ENCODE data around the gene TRIOBP.

Gene TRIOBP

DNA sequence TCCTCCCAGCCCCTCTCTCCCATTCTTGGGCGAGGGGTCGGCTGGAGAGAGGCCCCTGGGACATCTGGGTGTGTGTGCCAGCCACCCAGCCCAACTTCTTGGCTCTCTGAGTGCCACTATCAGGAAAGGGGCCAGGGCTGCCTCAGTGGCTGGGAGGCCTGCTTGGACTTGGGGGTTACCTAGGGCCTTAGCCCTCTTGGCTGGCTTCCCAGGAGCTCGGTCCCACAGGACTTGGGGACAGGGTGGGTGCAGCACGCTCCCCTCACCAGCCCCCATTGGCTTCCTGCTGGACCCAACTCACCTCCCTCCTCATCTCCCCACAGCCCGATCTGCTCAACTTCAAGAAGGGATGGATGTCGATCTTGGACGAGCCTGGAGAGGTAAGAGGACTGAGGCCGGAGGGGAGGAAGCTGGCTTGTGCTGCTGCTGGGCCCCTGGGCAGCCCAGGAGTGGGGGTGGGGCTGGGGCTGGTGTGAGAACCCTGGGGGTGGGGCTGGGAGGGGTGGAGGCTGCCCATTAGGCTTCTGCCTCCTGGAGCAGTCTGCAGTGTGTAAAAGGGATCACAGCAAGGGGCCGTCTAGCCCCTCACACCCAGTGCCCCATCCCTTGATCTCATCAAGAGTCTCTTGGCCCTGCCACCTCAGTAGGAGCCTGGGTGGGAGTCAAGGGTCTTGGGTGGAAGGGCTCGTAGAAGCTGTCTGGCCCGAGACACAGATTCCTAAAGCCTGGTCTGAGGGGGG lies 54.8 kb downstream of the TRIOBP start:
- TF ChIP-seq ZNF274 (IDR thresholded peaks at IDR 0.05; ENCODE audit: low read depth, low read length), result no peak
- H3K4me3 ChIP-seq (ENCODE audit: low read length), result no peak overlapping the region

DNA sequence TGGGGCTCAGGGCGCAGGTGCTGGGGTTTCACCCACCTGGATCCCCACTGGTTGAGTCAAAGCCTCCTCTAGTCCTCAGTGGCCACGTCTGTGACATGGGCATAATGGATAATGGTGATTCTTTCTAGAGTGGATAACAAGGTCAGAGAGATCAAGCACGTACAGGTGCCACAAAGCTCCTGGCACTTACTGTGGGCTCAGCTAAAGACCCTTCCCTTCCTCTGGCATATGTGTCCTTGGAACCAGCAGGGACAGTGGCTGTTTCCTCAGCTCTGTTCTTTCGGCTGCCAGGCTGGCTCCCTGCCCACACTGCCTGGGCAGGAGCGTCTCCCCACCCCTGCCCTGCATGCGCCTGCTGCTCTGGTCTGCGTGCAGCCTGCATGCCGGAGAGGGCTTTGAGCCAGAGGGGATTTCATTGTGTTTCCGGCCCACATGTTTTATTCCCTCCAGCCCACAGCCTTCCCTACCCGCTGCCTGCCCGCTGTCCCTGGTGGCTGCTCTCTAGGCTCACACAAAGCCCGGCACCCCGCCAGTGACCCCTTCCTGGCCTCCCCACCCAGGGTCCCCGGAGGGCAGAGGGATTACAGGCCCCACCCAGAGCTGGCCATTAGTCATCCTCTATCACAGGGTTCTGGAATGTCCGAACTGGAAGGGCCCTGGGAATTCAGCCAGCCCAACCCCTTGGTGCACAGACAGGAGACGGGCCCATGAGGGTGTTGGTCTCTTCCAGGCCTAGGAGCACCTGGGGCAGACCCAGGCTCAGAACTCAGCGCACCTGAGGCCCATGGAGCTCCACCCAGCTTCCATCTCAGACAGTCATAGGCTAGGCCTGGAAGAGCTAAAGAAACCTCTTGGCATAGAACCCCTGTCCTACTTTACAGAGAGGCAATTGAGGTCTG lies 55.6 kb downstream of the TRIOBP start:
- no peak overlapping the region for H3K4me3 ChIP-seq (ENCODE audit: low read length)

DNA sequence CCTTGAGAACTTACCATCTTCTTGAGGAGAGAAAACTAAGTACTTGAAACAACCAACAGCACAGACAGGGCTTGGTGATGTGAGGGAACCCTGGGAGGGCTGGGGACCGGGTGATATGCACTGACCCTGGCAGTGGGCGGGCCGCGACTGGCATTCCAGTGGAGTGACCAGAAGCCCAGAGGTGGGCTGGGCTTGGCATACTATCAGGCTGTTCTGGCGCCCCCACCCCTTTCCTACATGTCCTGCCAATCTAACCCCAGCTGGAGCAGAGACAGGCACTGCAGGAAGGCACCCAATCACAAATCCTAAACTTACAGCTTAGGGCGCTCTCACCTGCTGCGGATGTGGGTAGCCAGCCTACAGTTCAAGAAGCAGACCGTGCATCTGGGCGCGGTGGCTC lies 56.9 kb downstream of the TRIOBP start:
- no peak for TF ChIP-seq ZNF274 (IDR thresholded peaks at IDR 0.05; ENCODE audit: low read depth, low read length)

More for the DNA sequence above, 55.6 kb downstream of the TRIOBP start:
- TF ChIP-seq ZNF274 (IDR thresholded peaks at IDR 0.05; ENCODE audit: low read depth, low read length), result no peak

GRCh38 chr22:37757663-37758062 lies 60.8 kb downstream of the TRIOBP start:
- H3K4me3 ChIP-seq (ENCODE audit: low read length), result no peak overlapping the region
- TF ChIP-seq ZNF274 (IDR thresholded peaks at IDR 0.05; ENCODE audit: low read depth, low read length), result no peak

More for the DNA sequence above, 56.9 kb downstream of the TRIOBP start:
- no peak overlapping the region for H3K4me3 ChIP-seq (ENCODE audit: low read length)

DNA sequence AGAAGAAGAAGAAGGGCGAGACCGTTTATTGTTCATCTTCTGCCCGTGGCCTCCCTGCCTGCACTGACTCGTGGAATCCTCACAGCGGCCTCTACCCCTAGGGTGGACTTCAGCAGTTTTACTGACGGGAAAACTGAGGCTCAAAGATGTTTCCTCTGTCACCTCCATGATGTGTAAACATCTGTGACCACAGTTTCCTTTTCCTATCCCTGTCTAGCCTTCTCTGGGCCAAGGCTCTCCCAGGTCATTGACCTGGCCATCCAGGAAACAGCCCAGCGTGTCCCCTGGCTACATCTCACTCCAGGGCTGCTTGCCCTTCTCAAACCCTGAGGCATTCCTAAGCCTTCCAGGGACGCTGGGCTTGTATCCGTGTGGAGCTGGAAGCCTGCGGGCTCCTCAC lies 61.8 kb downstream of the TRIOBP start:
- no peak overlapping the region for H3K4me3 ChIP-seq (ENCODE audit: low read length)
- no peak for TF ChIP-seq ZNF274 (IDR thresholded peaks at IDR 0.05; ENCODE audit: low read depth, low read length)

DNA sequence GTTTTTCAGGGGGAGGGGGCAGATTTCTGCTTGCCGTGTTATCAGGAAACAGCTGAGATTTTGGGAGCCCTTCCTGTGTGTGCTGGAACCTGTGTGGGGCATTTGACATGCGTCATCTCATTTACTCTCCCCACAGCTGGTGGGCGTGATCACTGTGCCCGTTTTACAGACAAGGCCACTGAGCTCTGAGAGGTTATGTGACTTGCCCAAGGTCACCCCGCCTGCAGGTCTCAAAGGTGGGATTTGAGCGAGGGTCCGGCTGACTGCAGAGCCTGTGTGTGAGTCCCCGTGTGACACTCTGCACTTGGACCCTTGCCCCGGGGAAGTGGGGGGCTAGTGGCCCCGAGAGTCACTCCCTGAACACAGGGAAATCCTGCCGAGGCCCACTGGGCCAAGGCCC lies 62.4 kb downstream of the TRIOBP start:
- H3K4me3 ChIP-seq (ENCODE audit: low read length), result no peak overlapping the region

GRCh38 chr22:37760152-37760551 lies 63.3 kb downstream of the TRIOBP start:
- TF ChIP-seq ZNF274 (IDR thresholded peaks at IDR 0.05; ENCODE audit: low read depth, low read length), result no peak

More for the DNA sequence above, 62.4 kb downstream of the TRIOBP start:
- no peak for TF ChIP-seq ZNF274 (IDR thresholded peaks at IDR 0.05; ENCODE audit: low read depth, low read length)

DNA sequence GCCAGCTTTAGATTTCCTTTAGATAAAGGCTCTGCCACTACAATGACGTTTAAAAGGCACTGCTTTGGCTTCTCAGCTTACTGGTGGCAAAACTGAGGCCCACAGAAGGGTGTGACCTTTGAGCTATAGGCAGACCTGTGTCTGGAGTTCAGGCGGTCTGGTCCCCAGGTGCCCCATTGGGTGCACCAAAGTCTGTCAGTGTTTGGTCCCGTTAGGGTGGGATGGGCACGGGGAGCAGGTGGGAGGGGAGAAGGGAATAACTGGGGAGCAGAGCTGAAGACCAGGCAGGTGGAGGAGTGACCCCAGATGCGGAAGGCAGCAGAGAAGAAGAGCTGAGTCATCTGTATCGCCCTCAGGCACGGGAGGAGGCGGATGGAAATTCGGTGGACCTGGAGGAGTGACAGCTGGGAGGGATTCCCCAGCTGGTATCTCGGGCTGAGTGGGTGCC lies 65.6 kb downstream of the TRIOBP start:
- no peak overlapping the region for H3K4me3 ChIP-seq (ENCODE audit: low read length)
- TF ChIP-seq ZNF274 (IDR thresholded peaks at IDR 0.05; ENCODE audit: low read depth, low read length), result no peak

More at GRCh38 chr22:37760152-37760551, 63.3 kb downstream of the TRIOBP start:
- H3K4me3 ChIP-seq (ENCODE audit: low read length), result no peak overlapping the region

DNA sequence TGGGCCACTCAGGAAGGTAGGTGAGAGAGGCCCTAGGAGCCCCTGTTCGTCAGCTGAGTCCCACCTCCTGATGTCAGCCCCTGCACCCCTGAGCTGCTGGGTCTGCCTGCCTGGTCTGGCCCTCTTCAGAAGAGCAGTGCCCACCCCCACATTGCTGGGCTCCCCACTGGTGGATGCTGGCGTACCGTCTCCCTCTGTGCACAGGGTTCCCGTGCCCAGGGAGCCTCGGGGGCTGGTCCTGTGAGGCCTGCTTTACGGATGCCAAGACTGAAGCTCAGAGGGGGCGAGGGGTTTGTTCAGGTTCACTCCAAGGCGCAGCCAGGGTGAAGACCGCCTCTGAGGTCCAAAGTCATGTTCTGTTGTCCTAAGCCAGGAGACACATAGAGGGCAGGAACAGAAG lies 66.2 kb downstream of the TRIOBP start:
- H3K4me3 ChIP-seq (ENCODE audit: low read length), result no peak overlapping the region
- TF ChIP-seq ZNF274 (IDR thresholded peaks at IDR 0.05; ENCODE audit: low read depth, low read length), result no peak

- H3K4me3 ChIP-seq (ENCODE audit: low read length), result no peak overlapping the region
- no peak for TF ChIP-seq ZNF274 (IDR thresholded peaks at IDR 0.05; ENCODE audit: low read depth, low read length)
Observed at GRCh38 chr22:37763652-37764051, 66.8 kb downstream of the TRIOBP start.

DNA sequence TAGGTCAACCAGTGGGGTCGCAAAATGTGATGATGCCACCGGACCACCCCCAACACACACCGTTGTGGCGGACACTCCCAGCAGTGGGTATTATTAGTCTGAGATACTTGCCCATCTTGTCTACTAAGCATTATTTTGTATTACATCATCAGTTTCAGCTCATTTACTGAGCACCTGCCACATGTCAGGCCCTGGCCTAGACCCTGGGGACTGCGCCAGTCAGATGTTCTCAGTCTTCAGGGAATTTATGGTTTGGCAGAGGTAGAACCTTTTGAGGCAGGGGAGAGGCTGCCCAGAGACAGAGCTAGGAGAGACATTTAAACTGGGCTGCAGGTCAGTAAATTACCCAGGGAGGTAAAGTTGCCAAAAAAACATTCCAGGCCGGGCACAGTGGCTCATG lies 67.8 kb downstream of the TRIOBP start:
- no peak for TF ChIP-seq ZNF274 (IDR thresholded peaks at IDR 0.05; ENCODE audit: low read depth, low read length)
- no peak overlapping the region for H3K4me3 ChIP-seq (ENCODE audit: low read length)

DNA sequence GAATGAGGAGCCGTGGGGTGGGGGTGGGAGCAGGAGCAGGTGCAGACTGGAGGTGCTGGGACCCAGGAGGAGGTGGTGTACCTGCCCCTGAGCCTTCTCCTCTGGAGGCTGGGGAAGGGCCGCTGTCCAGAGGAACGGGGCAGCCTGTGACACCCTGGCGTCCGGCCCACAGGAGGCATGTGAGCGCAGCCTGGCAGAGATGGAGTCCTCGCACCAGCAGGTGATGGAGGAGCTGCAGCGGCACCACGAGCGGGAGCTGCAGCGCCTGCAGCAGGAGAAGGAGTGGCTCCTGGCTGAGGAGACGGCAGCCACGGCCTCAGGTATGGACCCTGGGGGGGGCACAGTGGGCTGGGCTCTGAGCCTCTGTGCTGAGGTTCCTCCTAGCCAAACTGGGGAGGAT lies 68.7 kb downstream of the TRIOBP start:
- H3K4me3 ChIP-seq (ENCODE audit: low read length), result no peak overlapping the region
- no peak for TF ChIP-seq ZNF274 (IDR thresholded peaks at IDR 0.05; ENCODE audit: low read depth, low read length)

DNA sequence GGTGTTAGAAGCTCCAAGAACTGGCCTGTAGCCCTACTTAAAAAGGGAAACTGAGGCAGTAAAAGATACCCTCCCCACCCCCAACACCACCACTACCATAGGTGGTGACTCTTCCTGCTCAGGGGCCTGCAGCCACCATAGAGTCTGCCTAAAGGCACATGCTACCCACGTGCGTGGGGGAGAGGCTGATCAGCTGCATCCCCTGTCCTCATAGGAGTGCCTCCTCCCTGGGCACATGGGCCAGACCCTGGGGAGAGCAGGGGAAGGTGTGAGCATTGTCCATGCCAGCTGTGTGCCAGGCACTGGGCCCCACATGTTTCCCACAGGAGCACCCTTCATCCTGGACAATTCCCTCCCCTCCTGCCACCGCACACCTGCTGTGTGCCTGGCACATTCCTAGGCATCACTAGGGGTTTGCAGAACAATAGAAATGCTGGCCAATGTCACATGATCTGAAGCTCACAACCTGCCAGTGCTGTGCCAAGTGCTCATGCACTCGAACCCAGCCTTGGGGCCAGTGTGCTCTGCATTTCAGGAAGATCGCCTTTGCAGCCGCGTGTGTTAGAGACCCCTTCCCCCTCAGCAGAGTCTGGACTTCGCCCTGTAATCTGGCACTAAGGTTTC lies 69.2 kb downstream of the TRIOBP start:
- H3K4me3 ChIP-seq (ENCODE audit: low read length), result no peak overlapping the region
- TF ChIP-seq ZNF274 (IDR thresholded peaks at IDR 0.05; ENCODE audit: low read depth, low read length), result no peak

GRCh38 chr22:37768273-37768672 lies 71.4 kb downstream of the TRIOBP start:
- TF ChIP-seq ZNF274 (IDR thresholded peaks at IDR 0.05; ENCODE audit: low read depth, low read length), result no peak
- no peak overlapping the region for H3K4me3 ChIP-seq (ENCODE audit: low read length)
